ENCODE results near the gene FURIN. TPM values are rescaled to one million over a fixed set of nuclear protein-coding genes. Genes with fewer than 3 reads are reported as not detected.
A peak's percentile ranks its signal among the peaks of the same experiment; 100 is the strongest.

Gene FURIN
- total and polyA plus RNA-seq, 2 of the 4 experiments (the other 2 are of a cell fraction) = 34.8 to 54.3 TPM

DNA sequence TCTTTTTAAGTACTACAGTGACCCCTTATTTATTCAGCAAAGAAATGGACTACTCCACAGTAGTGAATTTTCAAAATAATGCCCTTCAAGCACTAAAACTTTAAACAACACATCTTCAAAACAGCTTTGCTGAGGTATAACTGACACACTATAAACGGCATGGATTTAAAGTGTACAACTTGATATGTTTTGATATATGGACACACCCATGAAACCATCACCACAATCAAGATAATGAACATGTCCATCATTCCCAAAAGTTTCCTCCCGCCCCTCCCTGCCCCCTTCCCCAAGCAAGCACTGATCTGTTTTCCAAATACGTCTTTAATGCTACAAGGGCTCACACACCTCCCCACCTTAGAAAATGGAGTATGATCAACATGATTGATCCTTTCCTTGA, 1.6 kb upstream of the FURIN start:
- Histone ChIP-seq H3K4me1 (ENCODE audit: control insufficient read depth, insufficient read depth, low read length) (peaks cover 13% of the 10 kb centered on the region), H3K23ac (ENCODE audit: low read depth, low read length) (no peak overlapping the region), H3K56ac (ENCODE audit: extremely low read depth, insufficient read depth, low read length) (no peak overlapping the region), H4K20me1 (ENCODE audit: insufficient read depth, low read length) (no peaks in the 10 kb centered on the region), H2BK20ac (ENCODE audit: low read depth, low read length) (0 out of 2 replicates have a peak overlapping the region, but pooled peaks have one; percentile 14), H3K4me2 (ENCODE audit: low read depth, low read length) (no peak overlapping the region), H2AFZ (replicated peaks; ENCODE audit: low read length, poor library complexity) (no peak overlapping the region), H3K4ac (ENCODE audit: low read depth, low read length) (no peak overlapping the region), H2BK5ac (ENCODE audit: low read depth, low read length, poor library complexity, severe bottlenecking) (no peak overlapping the region), H2AK9ac (replicated peaks; ENCODE audit: low read depth, low read length, poor library complexity) (peak overlapping the region; percentile 34), H3K36me3 (ENCODE audit: control insufficient read depth, insufficient read depth, low read length) (no peaks in the 10 kb centered on the region), H2BK120ac (ENCODE audit: low read depth, low read length) (no peak overlapping the region), H3K9me3 (ENCODE audit: control insufficient read depth, insufficient read depth, low read length) (no peaks in the 10 kb centered on the region), H3K4me3 (ENCODE audit: insufficient read depth, low read depth, low read length) (no peak overlapping the region), H2AK5ac (ENCODE audit: low read depth, low read length) (peak overlapping the region; percentile 30; the same call in 1 of the 2 replicates), H3K79me1 (ENCODE audit: low read depth in 1 of 2, low read length in 2 of 2) (peaks cover 5 to 17% of the 10 kb centered on the region in 2 experiments; a peak in 2 of 4 replicates), H4K91ac (ENCODE audit: insufficient read depth, low read depth, low read length) (no peak overlapping the region), H4K8ac (ENCODE audit: low read depth in 2 of 2, low read length in 2 of 2) (no peak overlapping the region), H4K5ac (ENCODE audit: low read depth, low read length) (no peak overlapping the region), H3K9me1 (ENCODE audit: insufficient read depth, low read length) (peaks cover 8% of the 10 kb centered on the region), H3K9ac (ENCODE audit: low read depth, low read length) (no peak overlapping the region), H3K14ac (replicated peaks; ENCODE audit: low read depth, low read length) (no peak overlapping the region), H3K27ac (ENCODE audit: insufficient read depth, low read length) (no peak overlapping the region), H2BK15ac (ENCODE audit: low read depth, low read length) (no peak overlapping the region), H3K27me3 (ENCODE audit: control insufficient read depth, insufficient read depth, low read length) (no peaks in the 10 kb centered on the region; the same call in 1 of the 2 replicates), H3K18ac (ENCODE audit: low read depth, low read length) (no peak overlapping the region)
- no CpG with 5 or more reads among the region's 3 CpGs for WGBS, 2 experiments (ENCODE audit: extremely low coverage in 2 of 2, insufficient read length in 1 of 2)
- dilution Hi-C loops (cut with HindIII; ENCODE audit: low sequenced_read_pairs, unreplicated experiment) = no loop called here
- intact Hi-C loops (cut with micrococcal nuclease) = no loop called here
- in situ Hi-C loops (cut with MboI; ENCODE audit: low sequenced_read_pairs) = no loop called here
- ChIA-PET POLR2A (ENCODE audit: unreplicated experiment) (no interaction called here), CTCF (interaction anchor here (0.6 kb wide), 1 partner anchor 32 kb away, joined by 3 read pairs; no protein-coding TSS in a partner anchor)
- DNase-seq (no peak), ATAC-seq (ENCODE audit: low read depth) (no peak)
- TF ChIP-seq, protein P1, sequence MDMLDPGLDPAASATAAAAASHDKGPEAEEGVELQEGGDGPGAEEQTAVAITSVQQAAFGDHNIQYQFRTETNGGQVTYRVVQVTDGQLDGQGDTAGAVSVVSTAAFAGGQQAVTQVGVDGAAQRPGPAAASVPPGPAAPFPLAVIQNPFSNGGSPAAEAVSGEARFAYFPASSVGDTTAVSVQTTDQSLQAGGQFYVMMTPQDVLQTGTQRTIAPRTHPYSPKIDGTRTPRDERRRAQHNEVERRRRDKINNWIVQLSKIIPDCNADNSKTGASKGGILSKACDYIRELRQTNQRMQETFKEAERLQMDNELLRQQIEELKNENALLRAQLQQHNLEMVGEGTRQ (IDR thresholded peaks at IDR 0.05; ENCODE audit: low read depth, low read length) = no peak
- no peak for TF ChIP-seq MAZ (IDR thresholded peaks at IDR 0.05; ENCODE audit: borderline replicate concordance, low read depth, low read length)
- TF ChIP-seq MAFK (IDR thresholded peaks at IDR 0.05; ENCODE audit: low read depth, low read length) = no peak
- TF ChIP-seq SMC3 (IDR thresholded peaks at IDR 0.05; ENCODE audit: low read depth, low read length) = no peak
- TF ChIP-seq POLR2A (IDR thresholded peaks at IDR 0.05; ENCODE audit: low read depth, low read length) = no peak
- no peak for TF ChIP-seq RCOR1 (IDR thresholded peaks at IDR 0.05; ENCODE audit: insufficient replicate concordance, low read length)
- no peak for TF ChIP-seq RAD21 (IDR thresholded peaks at IDR 0.05; ENCODE audit: low read length)
- TF ChIP-seq, protein P2, sequence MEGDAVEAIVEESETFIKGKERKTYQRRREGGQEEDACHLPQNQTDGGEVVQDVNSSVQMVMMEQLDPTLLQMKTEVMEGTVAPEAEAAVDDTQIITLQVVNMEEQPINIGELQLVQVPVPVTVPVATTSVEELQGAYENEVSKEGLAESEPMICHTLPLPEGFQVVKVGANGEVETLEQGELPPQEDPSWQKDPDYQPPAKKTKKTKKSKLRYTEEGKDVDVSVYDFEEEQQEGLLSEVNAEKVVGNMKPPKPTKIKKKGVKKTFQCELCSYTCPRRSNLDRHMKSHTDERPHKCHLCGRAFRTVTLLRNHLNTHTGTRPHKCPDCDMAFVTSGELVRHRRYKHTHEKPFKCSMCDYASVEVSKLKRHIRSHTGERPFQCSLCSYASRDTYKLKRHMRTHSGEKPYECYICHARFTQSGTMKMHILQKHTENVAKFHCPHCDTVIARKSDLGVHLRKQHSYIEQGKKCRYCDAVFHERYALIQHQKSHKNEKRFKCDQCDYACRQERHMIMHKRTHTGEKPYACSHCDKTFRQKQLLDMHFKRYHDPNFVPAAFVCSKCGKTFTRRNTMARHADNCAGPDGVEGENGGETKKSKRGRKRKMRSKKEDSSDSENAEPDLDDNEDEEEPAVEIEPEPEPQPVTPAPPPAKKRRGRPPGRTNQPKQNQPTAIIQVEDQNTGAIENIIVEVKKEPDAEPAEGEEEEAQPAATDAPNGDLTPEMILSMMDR (conservative IDR thresholded peaks at IDR 0.05; ENCODE audit: low read depth, low read length) = no peak
- TF ChIP-seq CHD1 (IDR thresholded peaks at IDR 0.05; ENCODE audit: low read depth, low read length) = no peak
- no TSS peak for BruUV-seq (replicated peaks)

Measured in IMR-90 (cell line).